Subcutaneous abdominal adipose tissue (tissue), 5 donors: Measurements from ENCODE around the gene LRRC4C.

Source experiments
- H3K27ac ChIP-seq: one replicate; pipeline ENCODE4 v1.7.0; 2013; ENCODE audit warnings: low read depth, mild to moderate bottlenecking, inconsistent platforms, low read length, moderate library complexity
- H3K27me3 ChIP-seq, 5 donors: one replicate each; pipeline ENCODE4 v1.7.0; 2013; ENCODE audit warnings: low read length in 5 of 5, inconsistent platforms in 1 of 5; ENCODE audit not compliant: control insufficient read depth in 5 of 5, insufficient read depth in 4 of 5
- H3K36me3 ChIP-seq, 5 donors: one replicate each; pipeline ENCODE4 v1.7.0; 2013; ENCODE audit warnings: low read length in 5 of 5; ENCODE audit not compliant: control insufficient read depth in 5 of 5, insufficient read depth in 5 of 5
- H3K4me1 ChIP-seq, 5 donors: one replicate each; pipeline ENCODE4 v1.7.0; 2013; ENCODE audit warnings: low read length in 5 of 5, mild to moderate bottlenecking in 3 of 5, moderate library complexity in 1 of 5; ENCODE audit not compliant: control insufficient read depth in 5 of 5, insufficient read depth in 5 of 5
- H3K4me3 ChIP-seq, 5 donors: one replicate each; pipeline ENCODE4 v1.7.0; 2013; ENCODE audit warnings: low read length in 5 of 5, low read depth in 1 of 5
- H3K9ac ChIP-seq, 5 donors: one replicate each; pipeline ENCODE4 v1.7.0; 2013; ENCODE audit warnings: low read length in 5 of 5, mild to moderate bottlenecking in 4 of 5, moderate library complexity in 3 of 5
- H3K9me3 ChIP-seq, 5 donors: one replicate each; pipeline ENCODE4 v1.7.0; 2013; ENCODE audit warnings: low read length in 5 of 5; ENCODE audit not compliant: control insufficient read depth in 5 of 5
- donor health status: healthy.
- donor health status: healthy.
- donor health status: healthy.
- donor health status: healthy.
- donor health status: healthy.

The LRRC4C gene

DNA sequence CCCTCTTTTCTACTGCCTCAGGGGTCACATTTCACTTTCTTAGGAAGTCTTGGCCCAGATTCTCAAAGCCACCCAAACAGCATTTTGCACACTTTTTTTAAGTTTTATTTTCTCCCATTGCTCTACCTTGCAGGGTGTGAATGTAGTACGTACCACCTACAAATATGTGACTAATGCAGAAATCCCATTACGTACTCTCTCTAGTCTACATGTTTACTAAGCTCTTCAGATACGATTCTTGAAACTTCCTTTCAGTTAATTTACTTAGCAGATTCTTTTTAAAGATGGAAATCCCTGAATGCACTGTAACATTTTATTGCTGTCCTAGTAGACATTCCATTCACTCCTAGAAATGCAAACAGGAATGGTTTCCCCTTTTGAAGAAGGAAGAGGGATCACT, 61.3 kb downstream of the LRRC4C start:
- Histone ChIP-seq H3K4me1 (peaks cover 0 to 4% (median 0%) of the 10 kb centered on the region in 5 donors), H3K4me3 (no peak overlapping the region), H3K27ac (no peak overlapping the region), H3K9ac (no peak overlapping the region), H3K36me3 (no peaks in the 10 kb centered on the region), H3K9me3 (no peaks in the 10 kb centered on the region), H3K27me3 (no peaks in the 10 kb centered on the region)

DNA sequence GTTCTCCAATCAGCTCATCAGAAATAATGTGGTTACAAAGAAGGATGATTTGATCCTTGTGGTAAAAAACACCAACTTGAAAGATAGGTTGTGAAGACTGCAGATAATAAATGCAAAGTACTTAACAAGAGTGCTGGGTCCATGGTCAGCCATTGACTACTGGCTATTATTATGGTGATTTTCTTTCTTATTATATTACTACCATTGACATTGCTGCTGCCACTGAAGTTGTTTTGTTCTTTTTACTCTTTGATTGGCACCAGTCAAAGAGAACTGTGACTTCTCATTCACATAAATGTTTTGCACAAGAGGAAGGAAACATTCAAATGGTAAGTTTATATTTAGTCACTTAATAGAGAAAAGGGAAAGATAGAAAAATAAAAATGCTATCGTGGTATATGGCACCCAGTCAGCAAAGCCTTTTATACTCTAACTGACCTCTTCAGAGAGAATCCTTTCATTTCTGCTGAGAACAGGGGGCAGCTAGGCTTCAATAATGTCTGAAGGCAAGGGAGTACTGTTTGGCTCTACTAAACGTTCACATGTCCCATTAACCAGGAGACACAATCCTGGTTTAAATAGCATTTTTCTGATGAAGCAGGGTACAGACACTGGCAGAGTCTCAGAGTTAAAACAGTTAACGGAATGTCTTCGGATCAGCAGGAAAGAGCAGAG, 64.8 kb downstream of the LRRC4C start:
- Histone ChIP-seq H3K4me1 (peaks cover 0 to 13% (median 0%) of the 10 kb centered on the region in 5 donors), H3K4me3 (no peak overlapping the region), H3K27ac (no peak overlapping the region), H3K36me3 (no peaks in the 10 kb centered on the region), H3K9ac (no peak overlapping the region), H3K27me3 (no peaks in the 10 kb centered on the region), H3K9me3 (no peaks in the 10 kb centered on the region)

DNA sequence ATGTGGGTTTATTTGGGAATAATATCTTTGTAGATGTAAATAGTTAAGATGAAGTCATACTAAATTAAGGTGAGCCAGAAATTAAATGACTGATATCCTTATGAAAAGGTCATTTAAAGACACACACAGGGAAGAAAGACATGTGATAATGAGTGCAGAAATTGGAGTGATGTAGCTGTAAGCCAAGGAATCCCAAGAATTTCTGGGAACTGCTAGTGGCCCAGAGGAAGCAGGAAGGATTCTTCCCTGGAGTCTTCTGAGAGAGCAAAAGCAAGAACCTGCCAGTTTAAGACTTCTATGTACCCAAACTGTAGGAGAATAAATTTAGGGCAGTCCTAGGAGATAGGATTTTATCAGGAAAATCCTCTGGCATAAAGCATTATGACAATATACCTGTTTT, 66.9 kb downstream of the LRRC4C start:
- Histone ChIP-seq H3K27me3 (no peaks in the 10 kb centered on the region), H3K4me1 (peaks cover 0 to 13% (median 0%) of the 10 kb centered on the region in 5 donors), H3K9me3 (no peaks in the 10 kb centered on the region), H3K4me3 (no peak overlapping the region), H3K9ac (no peak overlapping the region), H3K36me3 (no peaks in the 10 kb centered on the region), H3K27ac (no peak overlapping the region)

- H3K4me3 ChIP-seq: no peak overlapping the region
- H3K27ac ChIP-seq: no peak overlapping the region
- H3K9ac ChIP-seq: no peak overlapping the region
- no peaks in the 10 kb centered on the region for H3K9me3 ChIP-seq
- peaks cover 0 to 12% (median 0%) of the 10 kb centered on the region in 5 donors for H3K4me1 ChIP-seq
- H3K36me3 ChIP-seq: no peaks in the 10 kb centered on the region
- no peaks in the 10 kb centered on the region for H3K27me3 ChIP-seq
Measured at GRCh38 chr11:41389623-41390130, 69.8 kb downstream of the LRRC4C start.

DNA sequence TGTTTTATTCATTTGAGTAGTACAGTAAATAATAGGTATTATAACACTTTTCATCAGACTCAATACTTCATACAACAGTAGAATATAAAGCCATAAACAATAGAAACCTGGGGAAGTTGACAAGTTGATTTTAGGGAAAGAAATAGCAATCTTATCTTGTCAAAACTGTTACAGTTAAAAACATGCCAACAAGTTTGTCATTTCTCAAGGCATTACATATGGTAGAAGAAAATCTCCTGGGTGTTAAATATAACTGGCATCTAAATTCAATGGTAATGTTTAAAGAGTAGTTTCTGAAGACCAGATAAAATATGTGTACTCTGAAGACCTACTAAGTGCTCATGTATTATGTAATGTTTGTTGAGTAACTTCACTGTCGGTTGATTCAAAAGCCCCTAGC, 75.1 kb downstream of the LRRC4C start:
- no peak overlapping the region for H3K9ac ChIP-seq
- H3K4me3 ChIP-seq: no peak overlapping the region
- H3K36me3 ChIP-seq: no peaks in the 10 kb centered on the region
- no peaks in the 10 kb centered on the region for H3K9me3 ChIP-seq
- H3K27me3 ChIP-seq: no peaks in the 10 kb centered on the region
- peaks cover 0 to 10% (median 0%) of the 10 kb centered on the region in 5 donors for H3K4me1 ChIP-seq
- H3K27ac ChIP-seq: no peak overlapping the region

GRCh38 chr11:41383768-41384167, 75.7 kb downstream of the LRRC4C start:
- no peaks in the 10 kb centered on the region for H3K9me3 ChIP-seq
- no peaks in the 10 kb centered on the region for H3K27me3 ChIP-seq
- no peak overlapping the region for H3K9ac ChIP-seq
- H3K4me1 ChIP-seq: peaks cover 0 to 10% (median 0%) of the 10 kb centered on the region in 5 donors
- H3K4me3 ChIP-seq: no peak overlapping the region
- H3K36me3 ChIP-seq: no peaks in the 10 kb centered on the region
- H3K27ac ChIP-seq: no peak overlapping the region

DNA sequence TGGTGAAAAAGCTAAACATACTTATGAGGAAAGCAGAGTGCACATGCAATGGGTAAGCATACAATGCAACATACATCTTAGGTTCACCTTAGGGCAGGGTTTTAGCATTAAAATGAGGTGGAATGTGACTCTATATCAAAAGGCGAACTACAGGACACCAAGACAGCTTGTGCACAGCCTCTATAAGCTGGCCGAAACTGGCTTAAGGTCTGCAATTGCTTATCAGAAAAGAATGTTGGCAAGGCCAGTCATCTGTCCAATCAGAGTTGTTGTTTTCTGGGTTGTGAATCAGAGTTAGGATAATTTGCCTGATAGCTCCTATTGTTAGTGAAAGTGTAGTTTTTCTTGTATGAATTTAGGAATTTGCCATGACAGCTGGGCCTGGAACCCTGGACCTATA, 76.5 kb downstream of the LRRC4C start:
- H3K4me1 ChIP-seq: peaks cover 0 to 10% (median 0%) of the 10 kb centered on the region in 5 donors
- no peaks in the 10 kb centered on the region for H3K9me3 ChIP-seq
- H3K27ac ChIP-seq: no peak overlapping the region
- H3K27me3 ChIP-seq: no peaks in the 10 kb centered on the region
- no peak overlapping the region for H3K4me3 ChIP-seq
- no peaks in the 10 kb centered on the region for H3K36me3 ChIP-seq
- no peak overlapping the region for H3K9ac ChIP-seq

DNA sequence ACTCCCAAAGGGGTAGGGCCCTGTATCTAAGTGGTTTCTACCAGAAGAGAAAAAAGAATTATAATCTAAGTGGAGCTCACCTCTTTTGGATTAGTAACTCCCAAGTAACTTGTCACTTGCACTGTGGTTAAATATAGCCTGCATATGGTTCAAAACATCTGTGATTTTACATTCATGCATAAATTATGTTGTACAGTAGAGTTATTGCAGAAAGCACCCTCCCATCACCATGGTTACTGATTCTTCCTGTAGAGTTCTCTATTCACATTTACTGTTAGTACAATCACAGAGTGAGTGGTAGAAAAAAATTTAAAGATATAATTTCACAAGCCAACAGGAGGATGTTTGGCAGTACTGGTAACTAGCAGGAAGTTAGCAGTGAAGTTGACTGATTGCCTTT, 80.4 kb downstream of the LRRC4C start:
- no peaks in the 10 kb centered on the region for H3K27me3 ChIP-seq
- H3K4me3 ChIP-seq: no peak overlapping the region
- H3K9ac ChIP-seq: no peak overlapping the region
- H3K36me3 ChIP-seq: no peaks in the 10 kb centered on the region
- H3K9me3 ChIP-seq: no peaks in the 10 kb centered on the region
- no peak overlapping the region for H3K27ac ChIP-seq
- peaks cover 0 to 10% (median 0%) of the 10 kb centered on the region in 5 donors for H3K4me1 ChIP-seq

GRCh38 chr11:41377709-41378394, 81.6 kb downstream of the LRRC4C start:
- Histone ChIP-seq H3K4me1 (peaks cover 0 to 3% (median 0%) of the 10 kb centered on the region in 5 donors), H3K27me3 (no peaks in the 10 kb centered on the region), H3K9me3 (no peaks in the 10 kb centered on the region), H3K4me3 (no peak overlapping the region), H3K36me3 (no peaks in the 10 kb centered on the region), H3K9ac (no peak overlapping the region), H3K27ac (no peak overlapping the region)

- H3K4me3 ChIP-seq: no peak overlapping the region
- H3K4me1 ChIP-seq: no peaks in the 10 kb centered on the region
- no peak overlapping the region for H3K27ac ChIP-seq
- no peaks in the 10 kb centered on the region for H3K27me3 ChIP-seq
- no peaks in the 10 kb centered on the region for H3K9me3 ChIP-seq
- no peak overlapping the region for H3K9ac ChIP-seq
- H3K36me3 ChIP-seq: no peaks in the 10 kb centered on the region
Measured at GRCh38 chr11:41351825-41352224, 107.6 kb downstream of the LRRC4C start.
